Adipocyte (in vitro differentiated cells): ENCODE results near the gene C1orf210.

Experiments
- DNase-seq: peaks from one replicate; pipeline ENCODE4 v3.0.0-alpha.2; 2015; ENCODE audit warnings: low read depth
- H3K27me3 ChIP-seq: replicated peaks from 2 replicates; pipeline ENCODE4 v1.7.0; 2013; ENCODE audit warnings: mild to moderate bottlenecking, low read length, moderate library complexity; ENCODE audit not compliant: control insufficient read depth, insufficient read depth
- H3K36me3 ChIP-seq: 2 replicates; pipeline ENCODE4 v1.7.0; 2013; ENCODE audit warnings: low read length, mild to moderate bottlenecking, moderate library complexity; ENCODE audit not compliant: control insufficient read depth, insufficient read depth, severe bottlenecking
- H3K4me1 ChIP-seq: 2 replicates; pipeline ENCODE4 v1.7.0; 2013; ENCODE audit warnings: mild to moderate bottlenecking, low read length, moderate library complexity; ENCODE audit not compliant: control insufficient read depth, insufficient read depth
- H3K4me3 ChIP-seq: 2 replicates; pipeline ENCODE4 v1.7.0; 2013; ENCODE audit warnings: mild to moderate bottlenecking, low read length, moderate library complexity
- H3K9ac ChIP-seq: 2 replicates; pipeline ENCODE4 v1.7.0; 2013; ENCODE audit warnings: mild to moderate bottlenecking, low read length, moderate library complexity
- H3K9me3 ChIP-seq: 2 replicates; pipeline ENCODE4 v1.7.0; 2013; ENCODE audit warnings: mild to moderate bottlenecking, low read length, moderate library complexity; ENCODE audit not compliant: control insufficient read depth

Gene C1orf210

DNA sequence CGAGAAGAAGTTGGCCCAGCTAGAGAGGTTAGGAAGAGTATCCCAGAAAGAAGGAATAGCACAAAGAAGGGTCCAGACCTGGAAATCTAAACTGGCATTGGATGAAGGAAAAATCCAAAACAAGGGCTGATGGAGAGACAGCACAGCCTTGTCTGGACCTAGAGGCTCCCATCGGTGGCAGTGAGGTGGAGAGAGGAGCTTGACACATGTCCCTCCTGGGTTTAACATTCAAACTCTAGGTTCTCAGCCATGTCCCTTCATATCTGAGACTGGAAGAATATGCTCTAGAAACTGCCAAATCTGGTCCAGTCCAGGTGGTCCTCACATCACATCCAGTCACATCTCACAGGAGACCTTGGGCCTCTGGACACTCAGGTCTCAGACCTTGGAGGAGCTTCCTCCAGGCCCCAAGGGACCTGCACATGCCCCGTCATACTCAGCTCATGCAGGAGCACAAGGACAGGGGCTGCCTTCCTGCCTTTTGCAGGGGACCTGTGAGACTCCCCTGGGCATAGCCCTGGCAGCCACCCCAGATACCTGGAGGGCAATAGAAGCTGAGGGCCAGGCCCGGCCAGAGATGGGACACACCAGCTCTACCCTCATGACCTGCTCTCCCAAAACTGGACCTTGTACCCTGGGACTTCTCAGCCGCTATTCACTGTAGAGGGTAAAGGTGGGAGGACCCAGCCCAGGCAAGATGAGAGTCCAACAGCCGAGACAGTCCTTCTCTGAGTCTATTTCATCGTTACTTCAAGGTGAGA is 8.1 kb downstream of the C1orf210 start:
- H3K36me3 ChIP-seq, result no peaks in the 10 kb centered on the region
- H3K4me1 ChIP-seq, result no peaks in the 10 kb centered on the region
- H3K27me3 ChIP-seq, result peaks cover 36% of the 10 kb centered on the region
- no peak overlapping the region for H3K4me3 ChIP-seq
- no peaks in the 10 kb centered on the region for H3K9me3 ChIP-seq
- no peak overlapping the region for H3K9ac ChIP-seq
- DNase-seq, result no peak

GRCh38 chr1:43276673-43277072 is 8.7 kb downstream of the C1orf210 start:
- H3K9ac ChIP-seq, result no peak overlapping the region
- no peak for DNase-seq
- H3K27me3 ChIP-seq, result peaks cover 39% of the 10 kb centered on the region
- no peak overlapping the region for H3K4me3 ChIP-seq
- H3K4me1 ChIP-seq, result no peaks in the 10 kb centered on the region
- no peaks in the 10 kb centered on the region for H3K36me3 ChIP-seq
- H3K9me3 ChIP-seq, result no peaks in the 10 kb centered on the region

GRCh38 chr1:43275826-43276620 is 9.4 kb downstream of the C1orf210 start:
- Histone ChIP-seq H3K9me3 (no peaks in the 10 kb centered on the region), H3K27me3 (peaks cover 43% of the 10 kb centered on the region), H3K36me3 (no peaks in the 10 kb centered on the region), H3K9ac (no peak overlapping the region), H3K4me1 (no peaks in the 10 kb centered on the region), H3K4me3 (no peak overlapping the region)
- DNase-seq, result no peak

- H3K9ac ChIP-seq, result no peak overlapping the region
- no peaks in the 10 kb centered on the region for H3K36me3 ChIP-seq
- peaks cover 37% of the 10 kb centered on the region for H3K27me3 ChIP-seq
- DNase-seq, result no peak
- H3K9me3 ChIP-seq, result no peaks in the 10 kb centered on the region
- H3K4me1 ChIP-seq, result no peaks in the 10 kb centered on the region
- no peak overlapping the region for H3K4me3 ChIP-seq
Measured at GRCh38 chr1:43274804-43275180, 10.6 kb downstream of the C1orf210 start.

DNA sequence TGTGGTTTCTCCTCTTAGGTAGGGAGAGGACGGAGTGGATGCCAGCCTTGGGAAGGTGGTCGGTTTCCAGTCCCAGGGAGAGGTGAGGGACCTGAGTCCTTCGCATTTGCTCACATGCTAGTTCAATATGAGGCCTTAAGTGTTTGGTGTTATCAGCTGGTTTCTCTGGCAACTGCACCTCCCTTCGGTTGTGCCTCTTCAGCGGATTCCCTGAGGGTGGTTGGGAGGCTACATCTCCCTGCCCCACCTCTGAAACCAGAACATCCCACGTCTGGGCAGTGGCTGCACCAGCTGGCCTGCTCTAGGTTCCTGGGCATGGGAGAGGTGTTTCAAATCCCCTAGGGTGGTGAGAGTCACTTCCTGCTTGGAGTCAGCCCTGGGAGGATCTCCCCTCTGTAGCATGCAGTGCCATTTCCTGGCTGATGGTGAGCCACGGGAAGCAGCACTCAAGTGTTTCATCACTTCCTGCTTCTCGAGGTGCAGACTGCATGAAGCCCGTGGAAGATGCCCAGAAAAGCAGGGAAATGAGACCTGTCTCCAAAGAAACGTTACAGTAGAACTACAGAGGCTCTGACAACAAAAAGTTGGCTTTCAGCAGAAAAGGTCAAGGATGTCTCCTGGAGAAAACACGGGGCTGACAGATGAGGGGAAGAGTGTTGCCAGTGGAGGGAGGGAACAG is 11.1 kb downstream of the C1orf210 start:
- DNase-seq, result no peak
- Histone ChIP-seq H3K27me3 (peaks cover 32% of the 10 kb centered on the region), H3K9ac (no peak overlapping the region), H3K4me1 (no peaks in the 10 kb centered on the region), H3K4me3 (no peak overlapping the region), H3K9me3 (no peaks in the 10 kb centered on the region), H3K36me3 (no peaks in the 10 kb centered on the region)

- Histone ChIP-seq H3K27me3 (peaks cover 30% of the 10 kb centered on the region), H3K4me1 (no peaks in the 10 kb centered on the region), H3K36me3 (no peaks in the 10 kb centered on the region), H3K9me3 (no peaks in the 10 kb centered on the region), H3K4me3 (no peak overlapping the region), H3K9ac (no peak overlapping the region)
- no peak for DNase-seq
Measured at GRCh38 chr1:43273708-43274107, 11.7 kb downstream of the C1orf210 start.

GRCh38 chr1:43272576-43273571 is 12.5 kb downstream of the C1orf210 start:
- Histone ChIP-seq H3K9me3 (no peaks in the 10 kb centered on the region), H3K27me3 (peaks cover 23% of the 10 kb centered on the region), H3K36me3 (no peaks in the 10 kb centered on the region), H3K4me1 (peaks cover under 1% of the 10 kb centered on the region), H3K4me3 (no peak overlapping the region), H3K9ac (no peak overlapping the region)
- DNase-seq, result no peak

DNA sequence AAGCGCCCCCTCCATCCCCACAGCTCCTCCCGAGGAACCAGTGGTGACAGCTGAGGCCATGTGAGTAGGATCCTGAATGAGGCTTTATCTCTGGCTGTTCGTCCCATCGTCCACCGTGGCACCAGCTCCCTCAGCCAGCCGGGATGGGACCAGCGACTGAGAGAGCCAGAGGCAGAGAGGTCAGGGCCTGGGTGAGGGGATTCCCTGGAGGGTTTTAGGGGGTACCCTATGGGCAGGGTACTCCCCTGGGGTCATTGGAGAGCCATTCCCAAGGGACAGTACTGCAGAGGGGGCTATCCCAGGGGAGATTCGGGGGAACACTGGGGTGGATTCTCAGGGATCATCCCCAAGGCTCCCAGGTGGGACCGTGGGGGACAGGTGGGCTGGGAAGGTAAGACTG is 13.2 kb downstream of the C1orf210 start:
- H3K36me3 ChIP-seq, result no peaks in the 10 kb centered on the region

DNA sequence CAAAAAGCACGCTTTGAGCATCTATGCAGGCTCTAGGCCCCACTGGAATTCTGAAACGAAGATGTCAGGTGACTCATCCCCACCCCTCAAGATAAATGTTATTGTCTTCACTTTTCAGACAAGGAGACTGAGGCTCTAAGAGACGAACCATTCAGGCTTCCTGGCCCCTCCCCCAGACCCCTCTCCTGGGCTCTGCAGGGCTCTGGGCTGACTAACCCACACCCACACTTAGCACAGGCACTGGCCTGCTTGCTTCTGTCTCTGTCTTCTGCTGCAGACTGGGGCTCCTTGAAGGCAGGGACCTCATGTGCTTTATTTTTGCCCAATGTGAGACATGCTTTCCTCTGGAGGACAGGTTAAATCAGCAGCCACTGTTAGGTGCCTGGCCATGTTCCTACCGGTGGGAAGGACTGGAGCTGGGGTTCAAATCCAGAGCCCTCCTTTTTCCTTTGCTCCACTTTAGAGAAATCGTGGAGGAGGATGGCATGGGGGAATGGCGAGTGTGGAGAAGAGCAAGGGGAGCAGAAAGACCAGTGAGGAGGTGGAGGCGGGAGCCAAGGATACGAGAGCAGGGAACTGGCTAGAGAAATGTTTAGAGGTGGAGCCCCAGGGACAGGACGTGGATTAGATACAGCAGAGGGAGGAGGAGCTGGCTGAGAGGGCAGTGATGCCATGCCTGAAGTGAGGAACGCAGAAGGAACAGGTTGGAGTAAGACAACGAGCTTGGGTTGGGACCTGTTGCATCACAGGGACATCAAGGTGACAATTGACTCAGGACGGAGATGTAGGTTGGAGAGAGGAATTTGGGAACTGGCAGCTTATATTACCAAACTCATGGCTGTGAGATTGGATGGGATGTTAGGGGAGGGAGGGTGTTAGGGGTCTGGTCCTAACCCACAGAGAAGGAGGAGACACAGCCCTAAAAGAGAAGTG is 13.9 kb downstream of the C1orf210 start:
- Histone ChIP-seq H3K9ac (no peak overlapping the region), H3K9me3 (no peaks in the 10 kb centered on the region), H3K36me3 (no peaks in the 10 kb centered on the region), H3K27me3 (peaks cover 12% of the 10 kb centered on the region), H3K4me1 (peaks cover 11% of the 10 kb centered on the region), H3K4me3 (no peak overlapping the region)
- DNase-seq, result no peak

More for the DNA sequence above, 13.2 kb downstream of the C1orf210 start:
- H3K4me1 ChIP-seq, result peaks cover 7% of the 10 kb centered on the region
- no peaks in the 10 kb centered on the region for H3K9me3 ChIP-seq
- DNase-seq, result no peak
- H3K9ac ChIP-seq, result no peak overlapping the region
- peaks cover 16% of the 10 kb centered on the region for H3K27me3 ChIP-seq
- H3K4me3 ChIP-seq, result no peak overlapping the region
